AG09319 (cell line): ENCODE measurements around the gene DDIT3.

Experiments
- DNase-seq: peaks from one replicate; pipeline ENCODE4 v3.0.0-alpha.2; 2010; ENCODE audit warnings: low read depth; ENCODE audit errors: extremely low read depth
- CTCF ChIP-seq: IDR thresholded peaks from 2 replicates; pipeline ENCODE4 v1.5.1; 2011; ENCODE audit warnings: low read depth, mild to moderate bottlenecking, inconsistent platforms, low read length, moderate library complexity

Gene DDIT3

GRCh38 chr12:57558864-57559263, 38.5 kb upstream of the DDIT3 start:
- no peak for TF ChIP-seq CTCF
- DNase-seq, result no peak

GRCh38 chr12:57554897-57555296, 34.6 kb upstream of the DDIT3 start:
- no peak for TF ChIP-seq CTCF
- no peak for DNase-seq

GRCh38 chr12:57554453-57554852, 34.1 kb upstream of the DDIT3 start:
- no peak for TF ChIP-seq CTCF
- DNase-seq, result no peak

- DNase-seq, result no peak
- TF ChIP-seq CTCF, result no peak
Measured at GRCh38 chr12:57553343-57554202, 33.3 kb upstream of the DDIT3 start.

- no peak for TF ChIP-seq CTCF
- DNase-seq, result no peak
Measured at GRCh38 chr12:57552835-57553313, 32.6 kb upstream of the DDIT3 start.

- no peak for DNase-seq
Measured at GRCh38 chr12:57552306-57552651, 32.0 kb upstream of the DDIT3 start.

More at GRCh38 chr12:57552306-57552651, 32.0 kb upstream of the DDIT3 start:
- TF ChIP-seq CTCF, result no peak
